Measurements from ENCODE around the gene NPY2R.

The NPY2R gene

GRCh38 chr4:155197757-155198156 lies 10.7 kb upstream of the NPY2R start:
- DNase-seq (ENCODE audit: low read depth, low spot score) = no peak
- no peaks in the 10 kb centered on the region for H3K36me3 ChIP-seq (ENCODE audit: control insufficient read depth, insufficient read depth, low read length)

GRCh38 chr4:155207534-155208257 lies 740 bp upstream of the NPY2R start:
- no peaks in the 10 kb centered on the region; the same call in 1 of the 2 replicates for H3K4me1 ChIP-seq (ENCODE audit: control insufficient read depth, insufficient read depth, low read length)
- H3K36me3 ChIP-seq (ENCODE audit: control insufficient read depth, insufficient read depth, low read length) = no peaks in the 10 kb centered on the region
- no CpG with 5 or more reads among the region's 26 CpGs for WGBS (ENCODE audit: insufficient coverage, insufficient read length)
- H3K4me3 ChIP-seq (ENCODE audit: low read length) = peak overlapping the region; percentile 28; the same call in 1 of the 2 replicates
- H3K9me3 ChIP-seq (ENCODE audit: control insufficient read depth, insufficient read depth, low read length) = no peaks in the 10 kb centered on the region
- H3K27me3 ChIP-seq (ENCODE audit: control insufficient read depth, insufficient read depth, low read length) = peaks cover 7% of the 10 kb centered on the region; the same call in 1 of the 2 replicates
- no peak overlapping the region for H3K27ac ChIP-seq (ENCODE audit: low read length)
- DNase-seq (ENCODE audit: low read depth, low spot score) = peak; percentile 37

More at GRCh38 chr4:155197757-155198156, 10.7 kb upstream of the NPY2R start:
- Histone ChIP-seq H3K27ac (ENCODE audit: low read length) (no peak overlapping the region), H3K4me1 (ENCODE audit: control insufficient read depth, insufficient read depth, low read length) (no peaks in the 10 kb centered on the region), H3K9me3 (ENCODE audit: control insufficient read depth, insufficient read depth, low read length) (no peaks in the 10 kb centered on the region), H3K27me3 (ENCODE audit: control insufficient read depth, insufficient read depth, low read length) (no peaks in the 10 kb centered on the region), H3K4me3 (ENCODE audit: low read length) (no peak overlapping the region)
- no CpG with 5 or more reads among the region's 2 CpGs for WGBS (ENCODE audit: insufficient coverage, insufficient read length)

- no CpG with 5 or more reads among the region's 5 CpGs for WGBS (ENCODE audit: insufficient coverage, insufficient read length)
- Histone ChIP-seq H3K4me1 (ENCODE audit: control insufficient read depth, insufficient read depth, low read length) (no peaks in the 10 kb centered on the region), H3K4me3 (ENCODE audit: low read length) (no peak overlapping the region), H3K27me3 (ENCODE audit: control insufficient read depth, insufficient read depth, low read length) (no peaks in the 10 kb centered on the region), H3K27ac (ENCODE audit: low read length) (no peak overlapping the region), H3K36me3 (ENCODE audit: control insufficient read depth, insufficient read depth, low read length) (no peaks in the 10 kb centered on the region), H3K9me3 (ENCODE audit: control insufficient read depth, insufficient read depth, low read length) (no peaks in the 10 kb centered on the region)
- no peak for DNase-seq (ENCODE audit: low read depth, low spot score)
Measured at GRCh38 chr4:155220025-155220424, 11.6 kb downstream of the NPY2R start.

- no peak overlapping the region for H3K27ac ChIP-seq (ENCODE audit: low read length)
- no peaks in the 10 kb centered on the region for H3K4me1 ChIP-seq (ENCODE audit: control insufficient read depth, insufficient read depth, low read length)
- WGBS (ENCODE audit: insufficient coverage, insufficient read length) = no CpG with 5 or more reads among the region's 2 CpGs
Measured at GRCh38 chr4:155227131-155227530, 18.7 kb downstream of the NPY2R start.

GRCh38 chr4:155228713-155229112 lies 20.3 kb downstream of the NPY2R start:
- Histone ChIP-seq H3K27me3 (ENCODE audit: control insufficient read depth, insufficient read depth, low read length) (no peaks in the 10 kb centered on the region), H3K4me1 (ENCODE audit: control insufficient read depth, insufficient read depth, low read length) (no peaks in the 10 kb centered on the region), H3K4me3 (ENCODE audit: low read length) (no peak overlapping the region), H3K36me3 (ENCODE audit: control insufficient read depth, insufficient read depth, low read length) (no peaks in the 10 kb centered on the region), H3K27ac (ENCODE audit: low read length) (no peak overlapping the region), H3K9me3 (ENCODE audit: control insufficient read depth, insufficient read depth, low read length) (no peaks in the 10 kb centered on the region)
- no peak for DNase-seq (ENCODE audit: low read depth, low spot score)

More at GRCh38 chr4:155227131-155227530, 18.7 kb downstream of the NPY2R start:
- Histone ChIP-seq H3K4me3 (ENCODE audit: low read length) (no peak overlapping the region), H3K36me3 (ENCODE audit: control insufficient read depth, insufficient read depth, low read length) (no peaks in the 10 kb centered on the region), H3K27me3 (ENCODE audit: control insufficient read depth, insufficient read depth, low read length) (no peaks in the 10 kb centered on the region), H3K9me3 (ENCODE audit: control insufficient read depth, insufficient read depth, low read length) (no peaks in the 10 kb centered on the region)
- DNase-seq (ENCODE audit: low read depth, low spot score) = no peak

- no peak overlapping the region for H3K4me3 ChIP-seq (ENCODE audit: low read length)
- no peak for DNase-seq (ENCODE audit: low read depth, low spot score)
- H3K9me3 ChIP-seq (ENCODE audit: control insufficient read depth, insufficient read depth, low read length) = no peaks in the 10 kb centered on the region
- no peaks in the 10 kb centered on the region for H3K4me1 ChIP-seq (ENCODE audit: control insufficient read depth, insufficient read depth, low read length)
- no peaks in the 10 kb centered on the region for H3K36me3 ChIP-seq (ENCODE audit: control insufficient read depth, insufficient read depth, low read length)
- no peaks in the 10 kb centered on the region for H3K27me3 ChIP-seq (ENCODE audit: control insufficient read depth, insufficient read depth, low read length)
- no peak overlapping the region for H3K27ac ChIP-seq (ENCODE audit: low read length)
Measured at GRCh38 chr4:155232432-155232831, 24.0 kb downstream of the NPY2R start.

GRCh38 chr4:155234206-155234605 lies 25.8 kb downstream of the NPY2R start:
- Histone ChIP-seq H3K9me3 (ENCODE audit: control insufficient read depth, insufficient read depth, low read length) (no peaks in the 10 kb centered on the region), H3K4me3 (ENCODE audit: low read length) (no peak overlapping the region), H3K4me1 (ENCODE audit: control insufficient read depth, insufficient read depth, low read length) (no peaks in the 10 kb centered on the region), H3K36me3 (ENCODE audit: control insufficient read depth, insufficient read depth, low read length) (no peaks in the 10 kb centered on the region), H3K27ac (ENCODE audit: low read length) (no peak overlapping the region), H3K27me3 (ENCODE audit: control insufficient read depth, insufficient read depth, low read length) (no peaks in the 10 kb centered on the region)
- no CpG with 5 or more reads among the region's 1 CpG for WGBS (ENCODE audit: insufficient coverage, insufficient read length)
- DNase-seq (ENCODE audit: low read depth, low spot score) = no peak

GRCh38 chr4:155237567-155237966 lies 29.1 kb downstream of the NPY2R start:
- DNase-seq (ENCODE audit: low read depth, low spot score) = no peak
- H3K36me3 ChIP-seq (ENCODE audit: control insufficient read depth, insufficient read depth, low read length) = no peaks in the 10 kb centered on the region
- no CpG with 5 or more reads among the region's 1 CpG for WGBS (ENCODE audit: insufficient coverage, insufficient read length)
- no peaks in the 10 kb centered on the region for H3K9me3 ChIP-seq (ENCODE audit: control insufficient read depth, insufficient read depth, low read length)
- H3K4me3 ChIP-seq (ENCODE audit: low read length) = no peak overlapping the region
- H3K4me1 ChIP-seq (ENCODE audit: control insufficient read depth, insufficient read depth, low read length) = no peaks in the 10 kb centered on the region
- no peaks in the 10 kb centered on the region for H3K27me3 ChIP-seq (ENCODE audit: control insufficient read depth, insufficient read depth, low read length)
- H3K27ac ChIP-seq (ENCODE audit: low read length) = no peak overlapping the region

- no peak overlapping the region for H3K27ac ChIP-seq (ENCODE audit: low read length)
- H3K4me3 ChIP-seq (ENCODE audit: low read length) = no peak overlapping the region
- H3K36me3 ChIP-seq (ENCODE audit: control insufficient read depth, insufficient read depth, low read length) = no peaks in the 10 kb centered on the region
- DNase-seq (ENCODE audit: low read depth, low spot score) = no peak
- no peaks in the 10 kb centered on the region for H3K9me3 ChIP-seq (ENCODE audit: control insufficient read depth, insufficient read depth, low read length)
- H3K27me3 ChIP-seq (ENCODE audit: control insufficient read depth, insufficient read depth, low read length) = no peaks in the 10 kb centered on the region
- H3K4me1 ChIP-seq (ENCODE audit: control insufficient read depth, insufficient read depth, low read length) = no peaks in the 10 kb centered on the region
- no CpG with 5 or more reads among the region's 4 CpGs for WGBS (ENCODE audit: insufficient coverage, insufficient read length)
Measured at GRCh38 chr4:155241225-155241624, 32.8 kb downstream of the NPY2R start.

GRCh38 chr4:155241664-155242063 lies 33.2 kb downstream of the NPY2R start:
- Histone ChIP-seq H3K4me1 (ENCODE audit: control insufficient read depth, insufficient read depth, low read length) (no peaks in the 10 kb centered on the region), H3K27ac (ENCODE audit: low read length) (no peak overlapping the region), H3K4me3 (ENCODE audit: low read length) (no peak overlapping the region), H3K9me3 (ENCODE audit: control insufficient read depth, insufficient read depth, low read length) (no peaks in the 10 kb centered on the region), H3K36me3 (ENCODE audit: control insufficient read depth, insufficient read depth, low read length) (no peaks in the 10 kb centered on the region), H3K27me3 (ENCODE audit: control insufficient read depth, insufficient read depth, low read length) (no peaks in the 10 kb centered on the region)
- no peak for DNase-seq (ENCODE audit: low read depth, low spot score)

GRCh38 chr4:155245105-155245504 lies 36.7 kb downstream of the NPY2R start:
- Histone ChIP-seq H3K4me1 (ENCODE audit: control insufficient read depth, insufficient read depth, low read length) (no peaks in the 10 kb centered on the region), H3K9me3 (ENCODE audit: control insufficient read depth, insufficient read depth, low read length) (no peaks in the 10 kb centered on the region), H3K27me3 (ENCODE audit: control insufficient read depth, insufficient read depth, low read length) (no peaks in the 10 kb centered on the region), H3K36me3 (ENCODE audit: control insufficient read depth, insufficient read depth, low read length) (no peaks in the 10 kb centered on the region), H3K4me3 (ENCODE audit: low read length) (no peak overlapping the region), H3K27ac (ENCODE audit: low read length) (no peak overlapping the region)
- WGBS (ENCODE audit: insufficient coverage, insufficient read length) = 100% methylated on average over 2 of the region's 4 CpGs
- no peak for DNase-seq (ENCODE audit: low read depth, low spot score)

All from iPS DF 6.9 (cell line).